A673 (cell line): ENCODE measurements around the gene GHRH.

Experiments
- CTCF ChIP-seq: fragments of 300-800, 200-600 bp; sonication (generic); conservative IDR thresholded peaks from 2 replicates; pipeline ENCODE4 v1.5.1; 2017; ENCODE audit warnings: low read depth, mild to moderate bottlenecking, antibody characterized with exemption, low read length, moderate library complexity, mixed read lengths
- EZH2 ChIP-seq: fragments of 200-600 bp; sonication (generic); IDR thresholded peaks from 2 replicates; pipeline ENCODE4 v1.6.1; 2017; ENCODE audit warnings: borderline replicate concordance, low read depth, mild to moderate bottlenecking, mixed read lengths, antibody characterized with exemption, low read length; ENCODE audit not compliant: poor library complexity, severe bottlenecking

- TF ChIP-seq CTCF (no peak), EZH2 (no peak)
Observed at GRCh38 chr20:37284691-37285161, 23.1 kb upstream of the GHRH start.
